HepG2 (cell line): Measurements from ENCODE around the gene TLE5. TPM values are rescaled to one million over a fixed set of nuclear protein-coding genes. Genes with fewer than 3 reads are reported as not detected.

Experiments
- CCAR2 ChIP-seq: fragments of 200-400 bp; formaldehyde crosslinking; optimal IDR thresholded peaks from 2 replicates; pipeline ENCODE3; 2018; ENCODE audit warnings: low read depth, mild to moderate bottlenecking, low read length, moderate library complexity
- E2F1 ChIP-seq: sonication (generic); formaldehyde crosslinking; IDR thresholded peaks from 2 replicates; pipeline ENCODE4 v1.5.0; 2020; ENCODE audit warnings: missing genetic modification reagents
- KDM1A ChIP-seq: IDR thresholded peaks from 2 replicates; pipeline ENCODE4 v1.6.1; 2016; ENCODE audit warnings: missing compliant biosample characterization
- KIAA2018 ChIP-seq: sonication (generic); formaldehyde crosslinking; IDR thresholded peaks from 2 replicates; pipeline ENCODE4 v1.5.0; 2020; ENCODE audit warnings: mild to moderate bottlenecking, missing genetic modification reagents, borderline replicate concordance
- KLF16 ChIP-seq, 2 experiments: sonication (generic) in 1 of 2; formaldehyde crosslinking in 1 of 2; IDR thresholded peaks; 2 replicates each; pipeline versions ENCODE4 v1.6.1 to v1.8.0; 2016 to 2023; ENCODE audit warnings: missing genetic modification reagents in 2 of 2, missing compliant biosample characterization in 1 of 2
- MTA3 ChIP-seq: sonication (generic); formaldehyde crosslinking; IDR thresholded peaks from 2 replicates; pipeline ENCODE4 v1.4.0; 2020; ENCODE audit warnings: missing genetic modification reagents
- ZIK1 ChIP-seq: sonication (generic); formaldehyde crosslinking; IDR thresholded peaks from 2 replicates; pipeline ENCODE4 v1.5.0; 2020; ENCODE audit warnings: mild to moderate bottlenecking, low read depth, missing genetic modification reagents, borderline replicate concordance
- ZNF264 ChIP-seq: sonication (generic); formaldehyde crosslinking; IDR thresholded peaks from 2 replicates; pipeline ENCODE4 v1.4.0; 2020; ENCODE audit warnings: missing genetic modification reagents
- ZNF282 ChIP-seq: fragments of 450-650 bp; IDR thresholded peaks from 2 replicates; pipeline ENCODE4 v1.6.1; 2018; ENCODE audit not compliant: partially characterized antibody
- ZNF3 ChIP-seq: IDR thresholded peaks from 2 replicates; pipeline ENCODE4 v1.7.0; 2017; ENCODE audit warnings: inconsistent platforms
- ZNF574 ChIP-seq: sonication (generic); formaldehyde crosslinking; IDR thresholded peaks from 2 replicates; pipeline ENCODE4 v1.4.0; 2020; ENCODE audit warnings: missing genetic modification reagents
- polyA plus RNA-seq, 8 experiments: library from polyadenylated mRNA; depleted of rRNA in 3 of 8; stranded (reverse) in 7 of 8; unstranded in 1 of 8; fragments of >200 nt; fragmentation: Illumina TruSeq in 4 of 8; extraction: Trizol in 4 of 8; gene quantifications; 2 replicates each; pipeline versions ENCODE4 v1.2.1 to v1.2.3, GENCODE V29; 2011 to 2016; ENCODE audit warnings: low read depth in 4 of 8, missing spikeins in 1 of 8, mixed read lengths in 1 of 8; ENCODE audit not compliant: insufficient read depth in 1 of 8
- total RNA-seq, 5 experiments: library from RNA; depleted of rRNA; stranded (reverse); fragments of >200 nt; fragmentation: Illumina TruSeq; extraction: Trizol; gene quantifications; 2 replicates each; pipeline ENCODE4 v1.2.3, GENCODE V29; 2016; ENCODE audit warnings: low read depth in 1 of 5
- TF ChIP-seq, protein P1 (sequence below): sonication (generic); formaldehyde crosslinking; IDR thresholded peaks from 2 replicates; pipeline ENCODE4 v1.4.0; 2020; ENCODE audit warnings: mild to moderate bottlenecking, missing genetic modification reagents

The TLE5 gene
- total and polyA plus RNA-seq, 2 of the 13 experiments (the other 11 are each of a cell fraction or from before 2014, with no cell fraction given): 62.8 to 189 TPM

DNA sequence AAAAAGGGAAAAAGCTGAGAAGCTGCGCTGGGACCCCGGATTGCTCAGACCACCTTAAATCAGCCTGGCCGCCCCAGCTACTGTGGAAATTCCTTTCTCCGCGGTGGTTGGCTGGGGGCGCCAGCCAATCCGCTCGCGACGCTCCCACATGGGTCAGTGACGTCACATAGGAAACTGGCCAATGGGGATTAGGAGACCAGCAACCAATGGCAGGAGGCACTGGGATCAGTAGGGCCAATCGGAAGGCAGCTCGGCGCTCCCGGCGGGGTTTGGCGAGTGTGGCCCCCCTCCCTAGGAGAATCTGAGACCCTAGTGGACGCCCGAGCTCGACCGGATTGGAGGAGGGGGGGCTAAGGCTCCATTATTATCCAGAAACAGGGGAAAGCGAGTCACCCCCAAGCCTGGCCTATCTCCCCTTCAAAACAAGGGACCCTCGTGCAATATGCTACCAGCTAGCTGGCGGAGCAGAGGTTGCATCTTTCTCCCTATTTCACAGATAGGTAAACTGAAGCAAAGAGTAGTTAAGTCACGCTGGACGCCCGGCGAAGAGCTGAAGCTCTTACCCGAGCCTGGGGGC is 26.7 kb downstream of the TLE5 start (continued):
- TF ChIP-seq, protein P1, sequence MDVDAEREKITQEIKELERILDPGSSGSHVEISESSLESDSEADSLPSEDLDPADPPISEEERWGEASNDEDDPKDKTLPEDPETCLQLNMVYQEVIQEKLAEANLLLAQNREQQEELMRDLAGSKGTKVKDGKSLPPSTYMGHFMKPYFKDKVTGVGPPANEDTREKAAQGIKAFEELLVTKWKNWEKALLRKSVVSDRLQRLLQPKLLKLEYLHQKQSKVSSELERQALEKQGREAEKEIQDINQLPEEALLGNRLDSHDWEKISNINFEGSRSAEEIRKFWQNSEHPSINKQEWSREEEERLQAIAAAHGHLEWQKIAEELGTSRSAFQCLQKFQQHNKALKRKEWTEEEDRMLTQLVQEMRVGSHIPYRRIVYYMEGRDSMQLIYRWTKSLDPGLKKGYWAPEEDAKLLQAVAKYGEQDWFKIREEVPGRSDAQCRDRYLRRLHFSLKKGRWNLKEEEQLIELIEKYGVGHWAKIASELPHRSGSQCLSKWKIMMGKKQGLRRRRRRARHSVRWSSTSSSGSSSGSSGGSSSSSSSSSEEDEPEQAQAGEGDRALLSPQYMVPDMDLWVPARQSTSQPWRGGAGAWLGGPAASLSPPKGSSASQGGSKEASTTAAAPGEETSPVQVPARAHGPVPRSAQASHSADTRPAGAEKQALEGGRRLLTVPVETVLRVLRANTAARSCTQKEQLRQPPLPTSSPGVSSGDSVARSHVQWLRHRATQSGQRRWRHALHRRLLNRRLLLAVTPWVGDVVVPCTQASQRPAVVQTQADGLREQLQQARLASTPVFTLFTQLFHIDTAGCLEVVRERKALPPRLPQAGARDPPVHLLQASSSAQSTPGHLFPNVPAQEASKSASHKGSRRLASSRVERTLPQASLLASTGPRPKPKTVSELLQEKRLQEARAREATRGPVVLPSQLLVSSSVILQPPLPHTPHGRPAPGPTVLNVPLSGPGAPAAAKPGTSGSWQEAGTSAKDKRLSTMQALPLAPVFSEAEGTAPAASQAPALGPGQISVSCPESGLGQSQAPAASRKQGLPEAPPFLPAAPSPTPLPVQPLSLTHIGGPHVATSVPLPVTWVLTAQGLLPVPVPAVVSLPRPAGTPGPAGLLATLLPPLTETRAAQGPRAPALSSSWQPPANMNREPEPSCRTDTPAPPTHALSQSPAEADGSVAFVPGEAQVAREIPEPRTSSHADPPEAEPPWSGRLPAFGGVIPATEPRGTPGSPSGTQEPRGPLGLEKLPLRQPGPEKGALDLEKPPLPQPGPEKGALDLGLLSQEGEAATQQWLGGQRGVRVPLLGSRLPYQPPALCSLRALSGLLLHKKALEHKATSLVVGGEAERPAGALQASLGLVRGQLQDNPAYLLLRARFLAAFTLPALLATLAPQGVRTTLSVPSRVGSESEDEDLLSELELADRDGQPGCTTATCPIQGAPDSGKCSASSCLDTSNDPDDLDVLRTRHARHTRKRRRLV (CRISPR knock-in tag): peak; percentile 72; the same call in 1 of the 2 replicates
- TF ChIP-seq ZNF574 (CRISPR knock-in tag) (no peak), ZNF264 (no peak), E2F1 (CRISPR knock-in tag) (no peak), ZNF3 (CRISPR knock-in tag) (no peak), MTA3 (CRISPR knock-in tag) (no peak), ZIK1 (no peak), KIAA2018 (CRISPR knock-in tag) (peak; percentile 94; the same call in 1 of the 2 replicates), ZNF282 (no peak), KDM1A (CRISPR knock-in tag) (peak; percentile 83), KLF16 (CRISPR knock-in tag; IDR thresholded peaks at IDR 0.05) (no peak), CCAR2 (no peak)
